ENCODE measurements around the gene PPM1M. TPM values are rescaled to one million over a fixed set of nuclear protein-coding genes. Genes with fewer than 3 reads are reported as not detected.

PPM1M gene
- polyA plus RNA-seq, 1 of the 3 experiments (the other 2 are of a cell fraction), result 19.2 TPM

- 88% methylated on average over 6 of the region's 6 CpGs for WGBS (ENCODE audit: low lambda C conversion rate)
- H2AFZ ChIP-seq (ENCODE audit: low read depth), result no peak overlapping the region
- no peaks in the 10 kb centered on the region for H4K20me1 ChIP-seq (ENCODE audit: insufficient read depth)
- H3K9ac ChIP-seq, result no peak overlapping the region
- H3K9me3 ChIP-seq, result no peaks in the 10 kb centered on the region
- no peak overlapping the region for H3K4me3 ChIP-seq (ENCODE audit: low read depth in 2 of 2, low read length in 1 of 2)
- peaks cover 75 to 84% of the 10 kb centered on the region in 2 experiments for H3K36me3 ChIP-seq (replicated peaks in 1 of 2; ENCODE audit: control insufficient read depth in 1 of 2, insufficient read depth in 2 of 2, low read length in 1 of 2)
- DNase-seq, result no peak
- no peaks in the 10 kb centered on the region for H3K79me2 ChIP-seq (ENCODE audit: insufficient read depth)
- TF ChIP-seq RXRA (IDR thresholded peaks at IDR 0.05; ENCODE audit: borderline replicate concordance, low read depth) (no peak), NFIC (IDR thresholded peaks at IDR 0.05; ENCODE audit: borderline replicate concordance) (no peak), RCOR1 (IDR thresholded peaks at IDR 0.05; ENCODE audit: low read length) (no peak), MEF2A (IDR thresholded peaks at IDR 0.05; ENCODE audit: borderline replicate concordance, low read depth) (no peak), IRF3 (IDR thresholded peaks at IDR 0.05; ENCODE audit: low read depth, low read length) (no peak), TAF1 (IDR thresholded peaks at IDR 0.05; ENCODE audit: borderline replicate concordance, low read depth, low read length) (no peak), FOSL2 (IDR thresholded peaks at IDR 0.05; ENCODE audit: borderline replicate concordance, low read depth) (no peak), MAX (IDR thresholded peaks at IDR 0.05; ENCODE audit: low read depth) (no peak), YY1 (IDR thresholded peaks at IDR 0.05; ENCODE audit: low read depth) (no peak)
- H3K4me2 ChIP-seq, result no peak overlapping the region
- ChIA-PET POLR2A (no interaction called here), CTCF (interaction anchor here (0.9 to 4.9 kb wide), 5 partner anchors 9 to 237 kb away, joined by 3 to 44 read pairs (median 6); no protein-coding TSS in a partner anchor)
- no peaks in the 10 kb centered on the region for H3K9me2 ChIP-seq
- no peak overlapping the region for H3K27ac ChIP-seq (ENCODE audit: low read depth in 2 of 2, low read length in 1 of 2)
- H3K27me3 ChIP-seq (ENCODE audit: insufficient read depth), result no peaks in the 10 kb centered on the region
- H3K4me1 ChIP-seq (ENCODE audit: control insufficient read depth in 1 of 2, insufficient read depth in 2 of 2, low read depth in 1 of 2, low read length in 1 of 2), result no peaks in the 10 kb centered on the region
- H3F3A ChIP-seq (replicated peaks; ENCODE audit: insufficient read depth), result no peaks in the 10 kb centered on the region
These were observed 35.0 kb upstream of the PPM1M start for GRCh38 chr3:52210550-52211046.

- WGBS (ENCODE audit: low lambda C conversion rate), result 93% methylated on average over 3 of the region's 18 CpGs
- no peaks in the 10 kb centered on the region for H3K9me3 ChIP-seq
- no peak for DNase-seq
- ChIA-PET CTCF (interaction anchor here (1.0 to 16.1 kb wide), 3 partner anchors 8 to 67 kb away, joined by 4 to 257 read pairs (median 44); partner anchors contain the start of gene TWF2), POLR2A (no interaction called here)
- no peaks in the 10 kb centered on the region for H3K79me2 ChIP-seq (ENCODE audit: insufficient read depth)
- H3K9me2 ChIP-seq, result no peaks in the 10 kb centered on the region
- no peak overlapping the region for H3K9ac ChIP-seq
- H3K27me3 ChIP-seq (ENCODE audit: insufficient read depth), result no peaks in the 10 kb centered on the region
- peaks cover 71 to 76% of the 10 kb centered on the region in 2 experiments for H3K36me3 ChIP-seq (replicated peaks in 1 of 2; ENCODE audit: control insufficient read depth in 1 of 2, insufficient read depth in 2 of 2, low read length in 1 of 2)
- H3K4me1 ChIP-seq (ENCODE audit: control insufficient read depth in 1 of 2, insufficient read depth in 2 of 2, low read depth in 1 of 2, low read length in 1 of 2), result peaks cover under 1% of the 10 kb centered on the region in 2 experiments; a peak in 2 of 4 replicates
- H3K4me3 ChIP-seq (ENCODE audit: low read depth in 2 of 2, low read length in 1 of 2), result no peak overlapping the region
- TF ChIP-seq SIN3A (IDR thresholded peaks at IDR 0.05; ENCODE audit: borderline replicate concordance, low read depth, low read length), result no peak
- no peak for TF ChIP-seq YY1 (IDR thresholded peaks at IDR 0.05; ENCODE audit: low read depth)
- no peak for TF ChIP-seq EP300 (IDR thresholded peaks at IDR 0.05; ENCODE audit: borderline replicate concordance in 1 of 2, low read depth in 1 of 2, low read length in 1 of 2)
- no peak for TF ChIP-seq ELF1 (IDR thresholded peaks at IDR 0.05)
- H3K27ac ChIP-seq (ENCODE audit: low read depth in 2 of 2, low read length in 1 of 2), result no peak overlapping the region
- H4K20me1 ChIP-seq (ENCODE audit: insufficient read depth), result no peaks in the 10 kb centered on the region
- no peaks in the 10 kb centered on the region for H3F3A ChIP-seq (replicated peaks; ENCODE audit: insufficient read depth)
- no peak overlapping the region for H3K4me2 ChIP-seq
- no peak overlapping the region for H2AFZ ChIP-seq (ENCODE audit: low read depth)
These were observed 34.2 kb upstream of the PPM1M start for GRCh38 chr3:52211268-52211891.

Measured in SK-N-SH (cell line).